ENCODE data around the gene COLQ.
A peak's percentile ranks its signal among the peaks of the same experiment; 100 is the strongest.

The COLQ gene

DNA sequence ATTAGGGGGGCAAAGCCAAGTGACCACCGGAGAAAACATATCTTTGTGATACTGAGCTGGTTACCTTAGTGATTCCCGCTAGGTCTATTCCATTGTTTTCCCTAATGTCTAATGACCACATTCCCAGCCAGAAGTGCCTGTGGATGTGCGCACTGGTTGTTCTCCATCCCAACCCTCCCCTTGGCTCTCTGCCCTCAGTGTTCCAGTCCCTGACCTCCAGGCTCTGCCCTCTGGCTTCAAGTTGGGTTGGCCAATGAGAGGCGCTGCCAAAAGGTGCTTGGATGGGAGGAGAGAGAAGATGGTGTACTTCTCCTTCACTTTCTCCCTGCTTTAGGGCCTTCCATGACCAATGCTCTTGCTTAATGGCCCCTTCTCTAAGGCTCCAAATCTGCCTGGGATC, 2.4 kb downstream of the COLQ start:
- no peak for DNase-seq

DNA sequence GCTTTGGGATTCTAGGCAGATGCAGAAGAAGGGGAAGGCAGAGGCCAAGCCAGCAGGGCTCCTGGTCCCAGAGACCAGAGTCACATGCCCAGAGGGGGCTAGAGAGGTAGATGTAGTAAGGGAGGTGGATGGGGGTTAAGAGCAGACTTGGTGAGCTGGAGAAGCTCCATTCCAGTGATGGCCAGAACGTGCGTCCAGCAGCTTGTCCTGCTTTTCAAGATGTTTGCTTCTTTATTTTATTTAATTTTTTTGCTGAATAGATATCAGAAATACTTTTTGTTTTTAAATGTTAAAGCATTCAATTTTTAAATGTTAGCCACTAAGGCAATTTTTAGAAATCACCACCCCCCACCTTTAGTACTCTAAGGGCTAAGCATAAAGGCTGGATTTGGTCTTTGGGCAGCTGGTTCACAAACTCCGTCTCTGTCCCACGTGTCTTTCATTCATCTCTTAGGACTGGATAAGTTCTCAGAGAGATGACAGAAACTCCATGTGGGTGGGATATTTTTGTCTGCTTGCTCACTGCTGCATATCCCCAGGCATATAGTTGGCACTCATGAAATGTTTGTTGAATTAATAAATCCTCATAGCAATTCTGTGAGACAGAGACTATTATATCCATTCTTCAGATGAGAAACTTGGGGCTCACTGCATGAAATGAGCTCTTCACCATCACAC, 6.7 kb downstream of the COLQ start:
- DNase-seq = no peak

DNA sequence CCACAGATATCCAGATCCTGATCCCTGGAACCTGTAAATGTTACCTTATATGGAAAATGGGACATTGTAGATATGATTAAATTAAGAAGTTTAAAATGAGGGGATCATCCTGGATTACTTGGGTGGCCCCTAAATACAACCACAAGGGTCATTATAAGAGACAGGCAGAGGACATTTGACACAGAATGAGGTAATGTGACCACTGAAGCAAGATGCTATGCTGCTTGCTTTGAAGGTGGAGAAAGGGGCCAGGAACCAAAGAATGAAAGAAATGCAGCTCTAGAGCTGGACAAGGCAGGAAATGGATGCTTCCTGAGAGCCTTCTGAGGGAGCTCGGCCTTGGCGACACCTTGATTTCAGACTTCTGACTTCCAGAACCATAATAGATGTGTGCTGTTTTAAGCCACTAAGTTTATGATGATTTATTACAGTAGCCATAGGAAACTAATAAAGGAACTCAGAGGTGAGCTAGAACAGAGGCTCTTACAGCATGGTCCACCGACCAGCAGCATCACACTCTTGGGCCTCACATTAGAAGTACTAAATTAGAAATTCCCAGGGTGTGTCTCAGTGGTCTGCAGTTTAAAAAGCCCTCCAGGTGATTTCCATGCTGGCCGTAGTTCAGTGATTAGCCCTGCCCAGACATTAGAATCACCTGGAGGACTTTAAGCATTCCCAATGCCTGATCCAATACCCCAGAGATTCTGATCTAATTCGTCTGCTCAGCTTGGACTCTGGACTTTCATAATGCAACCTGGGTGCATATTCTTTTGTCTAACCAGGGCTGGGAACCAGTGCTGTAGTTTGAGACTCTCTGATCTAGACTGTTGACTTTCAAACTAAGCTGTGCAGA, 7.5 kb downstream of the COLQ start:
- no peak for DNase-seq

DNA sequence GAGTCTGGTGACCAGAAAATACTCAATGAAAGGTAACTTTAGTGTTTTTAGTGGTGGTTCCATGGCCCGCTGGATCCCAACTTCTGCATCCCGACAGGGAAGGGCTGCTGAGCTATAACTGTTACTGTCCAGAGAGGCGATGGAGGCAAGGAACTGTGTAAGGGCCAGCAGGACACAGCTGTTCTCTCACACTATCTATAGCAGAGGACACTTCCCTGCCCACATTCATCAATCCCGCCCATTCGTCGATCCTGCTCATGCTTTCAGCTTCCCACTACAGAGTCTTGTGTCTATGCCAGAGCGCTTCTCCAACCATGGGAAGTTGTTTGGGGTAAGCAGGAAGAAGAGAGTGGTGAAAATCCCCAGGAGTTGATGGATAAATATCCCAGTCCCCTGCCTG, 8.4 kb downstream of the COLQ start:
- DNase-seq = no peak

DNA sequence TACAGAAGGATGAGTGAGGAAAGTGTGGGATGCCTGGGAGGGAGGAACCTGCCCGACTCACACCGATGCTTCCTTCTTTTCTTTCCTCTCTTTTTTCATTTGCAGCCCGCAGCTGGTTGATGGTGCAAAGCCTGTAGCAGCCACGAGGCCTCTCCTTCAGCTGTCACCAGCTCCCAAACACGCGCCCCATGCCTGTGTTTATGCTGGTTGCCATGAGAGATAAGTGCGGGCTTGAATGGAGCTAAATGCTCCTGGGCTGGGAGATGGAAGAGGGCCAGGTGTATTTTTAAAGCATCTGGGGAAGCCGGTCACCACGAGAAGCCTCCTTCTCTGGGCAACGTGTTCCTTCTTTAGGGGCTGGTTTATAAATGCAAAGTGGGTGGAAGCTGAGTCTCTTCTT, 9.3 kb downstream of the COLQ start:
- peak; percentile 18 for DNase-seq

DNA sequence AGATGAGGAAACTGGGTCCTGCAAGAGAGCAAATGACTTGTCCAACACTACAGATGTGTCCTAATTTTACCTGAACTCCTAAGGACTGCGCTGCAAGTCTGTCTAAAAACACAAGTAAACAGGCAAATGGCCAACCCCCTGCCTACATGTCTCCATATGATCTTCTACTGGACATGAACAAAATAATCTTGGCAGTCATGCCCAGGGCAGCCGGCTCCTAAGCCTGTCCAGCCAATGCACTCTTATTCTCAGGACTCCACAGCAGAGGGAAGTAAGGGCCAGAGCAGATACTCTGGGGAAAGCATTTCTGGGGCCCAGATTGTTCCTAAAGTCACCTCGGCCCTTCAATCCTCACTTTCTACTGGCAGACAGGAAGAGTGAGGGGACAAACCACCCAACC, 10.3 kb downstream of the COLQ start:
- no peak for DNase-seq

DNA sequence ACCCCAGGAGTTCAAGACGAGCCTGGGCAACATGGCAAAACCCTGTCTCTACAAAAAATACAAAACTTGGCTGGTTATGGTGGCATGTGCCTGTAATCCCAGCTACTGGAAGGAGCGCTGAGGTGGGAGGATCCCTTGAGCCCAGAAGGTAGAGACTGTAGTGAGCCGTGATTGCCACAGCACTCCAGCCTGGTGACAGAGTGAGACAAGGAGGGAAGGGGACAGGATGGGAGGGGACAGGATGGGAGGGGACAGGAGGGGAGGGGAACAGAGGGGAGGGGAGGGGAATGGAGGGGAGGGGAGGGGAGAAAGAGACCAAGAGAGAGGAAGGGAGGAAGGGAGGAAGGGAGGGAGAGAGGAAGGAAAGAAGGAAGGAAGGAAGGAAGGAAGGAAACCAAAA, 11.0 kb downstream of the COLQ start:
- DNase-seq = no peak

DNA sequence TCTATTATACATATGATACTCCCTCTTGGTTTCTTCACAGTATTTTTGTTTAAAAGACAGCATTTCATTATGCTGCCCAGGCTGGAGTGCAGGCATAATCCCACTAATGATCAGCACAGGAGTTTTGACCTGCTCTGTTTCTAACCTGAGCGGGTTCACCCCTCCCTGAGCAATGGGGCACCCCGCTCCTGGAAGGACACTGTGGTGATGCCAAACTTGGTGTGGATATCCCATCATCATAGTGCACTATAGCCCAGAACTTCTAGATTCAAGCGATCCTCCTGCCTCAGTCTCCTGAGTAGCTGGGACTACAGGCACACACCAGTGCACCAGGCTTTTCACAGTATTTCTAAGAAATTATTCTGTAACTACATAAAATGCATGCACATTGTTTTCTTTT, 14.9 kb downstream of the COLQ start:
- no peak for DNase-seq

DNA sequence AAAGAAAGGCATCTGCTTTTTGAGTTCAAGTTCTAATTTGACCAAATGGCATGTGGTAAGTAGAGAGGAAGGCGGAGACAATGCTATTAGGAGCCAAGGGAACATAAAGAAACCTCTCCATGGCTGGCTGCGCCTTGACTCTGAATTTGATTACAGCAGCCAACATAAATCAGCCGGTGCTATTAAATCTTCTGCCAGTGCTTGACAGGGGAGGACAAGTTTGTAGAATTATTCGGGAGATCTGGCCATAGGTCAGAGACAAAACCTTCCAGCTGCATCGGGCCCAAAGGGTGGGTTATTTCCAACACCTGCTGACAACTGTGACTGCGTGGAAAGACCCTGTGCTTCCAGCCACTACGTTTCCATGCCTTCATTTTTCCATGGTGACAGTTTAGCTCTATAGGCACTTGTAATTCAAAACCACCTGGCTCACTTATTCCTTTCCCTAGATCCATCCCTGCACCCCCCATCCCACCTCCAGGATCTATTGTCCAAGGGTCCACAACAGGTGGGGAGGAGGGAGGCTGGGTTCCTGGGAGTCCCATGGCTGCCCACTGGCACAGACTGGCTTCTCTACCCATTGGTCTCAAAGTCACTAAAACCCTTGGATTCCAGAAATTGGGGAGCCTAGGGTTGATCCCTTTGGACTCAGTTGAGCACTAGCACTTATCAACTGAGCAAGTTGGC, 15.9 kb downstream of the COLQ start:
- no peak for DNase-seq

DNA sequence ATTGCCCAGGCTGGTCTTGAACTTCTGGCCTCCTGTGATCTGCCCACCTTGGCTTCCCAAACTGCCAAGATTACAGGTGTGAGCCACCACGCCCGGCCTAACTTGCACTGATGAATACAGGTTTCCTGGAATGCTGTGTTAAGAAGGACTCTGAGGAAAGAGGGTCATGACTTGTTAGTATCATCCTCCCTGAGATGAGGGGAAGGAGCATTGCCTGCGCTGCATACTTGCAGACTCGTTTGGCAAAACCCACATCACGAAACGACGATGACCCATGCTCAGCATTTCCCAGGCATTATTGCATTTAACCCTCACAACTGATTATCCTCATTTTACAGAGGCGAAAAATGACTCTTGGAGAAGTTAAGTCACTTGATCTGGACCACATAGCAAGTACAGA, 18.9 kb downstream of the COLQ start:
- DNase-seq = no peak

DNA sequence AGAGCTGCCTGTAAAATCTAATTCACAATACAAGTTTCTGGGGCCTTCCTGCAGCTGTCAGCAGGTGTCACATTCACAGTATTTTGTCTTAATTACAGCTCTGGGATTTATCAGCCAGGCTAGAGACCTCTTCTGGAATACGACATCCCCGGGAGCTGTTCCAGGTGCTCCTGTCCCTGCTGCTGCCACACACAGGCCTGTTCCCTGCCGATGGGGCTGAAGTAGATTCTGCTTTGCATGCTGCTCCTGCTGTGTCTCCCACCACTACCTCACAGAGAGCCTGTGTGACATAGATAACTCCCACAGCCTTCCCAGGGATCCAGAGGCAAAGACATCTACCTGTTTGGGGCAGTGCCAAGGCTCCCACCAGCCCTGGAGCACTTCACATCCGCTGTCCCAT, 20.4 kb downstream of the COLQ start:
- no peak for DNase-seq

DNA sequence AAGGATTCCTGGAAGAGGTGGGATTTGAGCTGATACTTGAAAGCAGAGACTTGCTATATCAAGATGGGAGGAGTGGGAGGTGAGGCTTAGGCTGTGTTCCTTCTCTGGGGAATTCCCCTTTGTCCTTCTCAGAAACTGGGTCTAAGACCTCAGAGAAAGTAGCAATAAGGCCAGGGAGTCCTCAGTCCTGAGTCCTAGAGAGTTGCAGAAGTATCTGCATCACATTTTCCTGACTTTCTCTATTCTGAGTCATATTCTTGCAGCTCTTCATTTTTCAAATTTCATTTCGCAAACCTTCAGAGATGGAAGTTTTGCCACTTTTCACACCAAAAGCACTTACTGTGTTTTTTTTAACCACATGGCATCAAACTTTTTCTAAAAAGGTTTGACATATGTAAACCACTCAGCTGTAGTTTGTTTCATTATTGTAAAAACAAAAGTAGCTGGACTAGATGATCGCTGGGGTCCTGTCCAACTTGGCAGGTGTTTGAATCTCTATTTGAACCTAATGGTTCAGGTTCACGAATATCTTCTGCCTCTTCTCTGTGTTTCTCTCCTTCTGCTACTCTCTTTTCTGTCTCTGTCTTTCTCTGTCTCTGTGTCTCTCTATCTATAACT, 21.3 kb downstream of the COLQ start:
- DNase-seq = no peak

DNA sequence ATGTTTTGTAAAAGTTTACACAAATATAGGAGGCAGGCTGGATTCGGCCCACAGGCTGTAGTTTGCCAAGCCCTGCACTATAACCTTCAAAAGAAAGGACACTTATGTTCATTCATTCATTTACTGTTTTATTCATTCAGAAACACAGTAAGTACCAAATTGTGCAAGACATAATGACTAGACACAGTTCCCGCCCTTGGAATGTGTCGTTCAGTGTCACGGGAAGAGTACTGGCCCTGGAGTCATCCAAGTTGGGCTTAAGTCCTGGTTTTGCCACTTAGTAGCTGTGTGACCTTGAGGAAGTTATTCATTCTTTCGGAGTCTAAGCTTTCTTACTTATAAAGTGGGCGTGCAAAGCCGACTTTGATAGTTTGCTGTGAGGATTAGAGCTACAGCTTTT, 22.0 kb downstream of the COLQ start:
- no peak for DNase-seq

DNA sequence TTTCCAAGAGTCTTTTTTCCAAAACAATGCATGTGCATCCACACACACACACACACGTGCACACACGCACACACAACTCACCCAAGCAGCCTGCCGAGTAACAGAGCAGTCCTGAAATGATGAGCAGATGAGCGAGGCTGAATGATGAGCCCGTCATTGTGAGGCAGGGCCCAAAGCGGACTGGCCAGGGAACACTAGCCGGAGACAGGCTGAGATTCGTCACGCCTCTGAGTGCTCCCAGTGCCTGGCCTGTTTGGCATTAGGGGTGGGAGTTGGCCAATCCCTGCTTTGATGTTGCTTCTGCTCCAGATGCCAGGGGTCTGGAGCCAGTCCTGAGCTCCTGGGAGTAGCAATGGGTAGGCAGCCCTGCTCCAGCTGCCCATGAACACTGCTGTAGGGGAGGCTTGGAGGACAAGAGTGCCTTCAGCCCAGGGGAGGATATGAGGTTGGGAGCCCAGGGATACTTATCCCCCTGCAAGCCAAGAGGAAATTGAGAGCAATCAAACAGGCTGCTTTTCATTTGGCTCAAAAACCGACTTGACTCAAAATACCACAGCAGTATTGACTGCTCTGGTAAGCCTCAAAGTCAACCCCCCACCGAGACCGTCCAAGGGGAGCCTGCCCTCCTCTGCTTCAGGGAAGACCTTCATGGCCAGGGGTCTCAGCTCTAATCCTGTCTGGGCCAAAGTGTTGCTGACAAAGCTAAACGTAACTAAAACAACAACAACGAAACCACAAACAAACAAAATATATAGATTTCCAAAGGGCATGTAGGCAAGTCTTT, 22.9 kb downstream of the COLQ start:
- DNase-seq = no peak

DNA sequence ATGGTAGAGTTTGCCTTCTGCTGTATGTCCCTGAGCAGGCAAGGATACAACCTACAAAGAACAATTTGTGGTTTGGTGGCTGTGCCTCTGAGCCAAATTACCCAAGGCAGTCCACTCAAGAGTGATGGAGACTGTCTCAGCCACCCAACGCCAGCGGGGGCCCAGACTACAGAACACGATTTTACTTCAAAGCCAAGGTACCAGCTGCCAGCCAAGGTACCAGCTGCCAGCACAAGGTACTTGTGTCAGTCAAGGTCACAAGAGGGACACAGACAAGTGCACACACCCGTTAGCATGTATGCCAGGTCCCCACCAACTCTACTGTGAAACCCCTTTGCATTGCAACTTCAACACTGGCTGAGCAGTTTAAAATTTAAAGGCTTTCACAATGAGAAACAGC, 23.5 kb downstream of the COLQ start:
- no peak for DNase-seq

DNA sequence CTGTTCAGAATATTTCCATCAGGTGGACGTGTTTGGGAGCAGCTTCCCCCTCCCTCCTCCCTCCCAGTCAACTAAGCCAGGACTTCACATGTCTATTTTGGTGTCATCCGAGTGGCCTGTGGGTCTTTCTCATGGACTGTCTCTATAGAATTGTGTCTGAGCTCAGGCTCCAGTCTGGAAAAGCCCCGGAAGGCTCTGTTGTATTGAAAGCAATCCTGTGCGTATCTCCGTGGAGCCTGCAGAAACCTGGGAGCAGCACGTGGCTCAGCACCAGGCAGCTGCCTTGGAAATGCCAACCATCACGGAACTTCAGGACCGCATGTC, 25.2 kb downstream of the COLQ start:
- DNase-seq = no peak

DNA sequence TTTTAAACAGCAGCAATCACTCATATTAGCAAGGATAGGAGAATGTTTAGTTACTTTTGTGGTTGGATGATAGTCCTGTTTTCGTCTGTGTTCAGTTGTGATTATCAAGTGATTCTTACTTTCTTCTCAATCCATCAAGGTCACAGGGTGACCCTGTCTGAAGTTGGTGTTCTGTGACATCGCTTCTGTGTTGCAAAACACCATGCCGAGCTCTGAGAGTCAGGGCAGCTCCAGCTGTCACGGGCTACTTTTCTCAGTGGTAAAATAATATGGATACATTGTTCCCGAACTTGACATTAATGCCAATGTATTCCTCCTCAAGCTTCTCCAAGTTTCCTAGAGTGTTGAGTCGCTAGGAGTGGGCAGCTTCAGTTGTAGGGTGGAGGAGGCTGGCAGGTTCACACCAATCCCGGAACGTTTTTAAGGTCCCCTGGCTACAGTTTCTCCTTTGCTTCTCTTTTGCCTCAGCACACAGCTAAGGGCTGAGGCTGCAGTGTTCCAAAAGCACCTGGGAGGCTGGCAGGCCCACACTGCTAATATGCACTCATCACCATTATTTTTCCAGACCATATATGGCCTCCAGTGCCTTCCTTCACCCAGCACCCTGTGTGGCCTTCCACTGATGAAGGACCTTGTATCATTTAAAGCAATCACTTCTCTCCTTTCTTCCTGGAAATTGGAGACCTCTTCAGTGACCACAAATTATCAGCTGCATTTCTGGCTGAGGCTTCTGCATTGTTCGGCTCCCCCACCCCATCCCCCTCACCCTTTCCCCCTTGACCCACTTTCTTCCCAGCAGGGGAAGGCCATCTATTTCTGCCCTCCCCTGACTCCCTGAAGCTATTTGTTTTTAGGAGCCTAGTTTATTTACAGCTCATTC, 25.8 kb downstream of the COLQ start:
- DNase-seq = no peak

DNA sequence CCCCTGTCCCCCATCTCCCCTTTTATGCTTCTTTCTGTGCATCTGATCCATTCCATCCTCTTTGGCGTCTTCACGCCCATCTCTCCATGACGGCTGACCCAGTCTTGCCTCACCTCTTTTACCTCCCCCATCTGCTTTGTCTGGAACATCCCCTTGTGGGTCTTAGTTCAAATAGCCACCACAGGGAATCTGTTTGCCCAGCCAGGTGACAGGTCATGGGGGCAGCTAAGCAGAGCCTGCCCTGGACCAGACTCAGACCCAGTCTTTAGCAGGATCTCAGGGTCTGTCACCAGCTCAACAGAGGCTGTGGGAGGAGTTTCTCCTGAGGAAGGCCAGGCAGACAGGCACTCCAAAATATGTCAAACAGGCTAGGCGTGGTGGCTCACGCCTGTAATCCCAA, 28.1 kb downstream of the COLQ start:
- DNase-seq = no peak

DNA sequence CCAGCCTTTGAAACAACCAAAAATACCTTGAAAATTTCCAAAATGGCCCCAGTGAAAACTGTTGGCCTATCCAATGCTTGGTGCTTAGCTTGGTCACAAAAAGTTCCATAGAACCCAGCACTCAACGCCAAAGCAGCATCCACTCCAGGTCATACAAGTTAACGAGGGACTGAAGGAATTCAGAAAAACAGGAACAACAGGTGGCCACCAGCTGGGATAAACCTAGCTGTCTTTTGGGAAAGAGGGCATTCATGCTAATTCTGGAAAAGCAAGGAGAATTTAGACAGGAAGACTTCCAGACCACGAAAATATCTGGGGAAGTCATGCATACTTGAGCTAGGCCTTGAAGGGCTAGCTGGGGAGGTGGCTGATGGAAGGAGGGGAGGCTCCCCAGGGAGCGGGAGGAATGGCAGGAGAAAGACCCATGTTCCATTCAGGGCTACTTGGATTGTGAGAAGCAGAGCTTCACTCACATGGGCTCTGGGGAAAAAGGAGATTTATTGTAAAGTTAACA, 28.6 kb downstream of the COLQ start:
- DNase-seq = no peak

DNA sequence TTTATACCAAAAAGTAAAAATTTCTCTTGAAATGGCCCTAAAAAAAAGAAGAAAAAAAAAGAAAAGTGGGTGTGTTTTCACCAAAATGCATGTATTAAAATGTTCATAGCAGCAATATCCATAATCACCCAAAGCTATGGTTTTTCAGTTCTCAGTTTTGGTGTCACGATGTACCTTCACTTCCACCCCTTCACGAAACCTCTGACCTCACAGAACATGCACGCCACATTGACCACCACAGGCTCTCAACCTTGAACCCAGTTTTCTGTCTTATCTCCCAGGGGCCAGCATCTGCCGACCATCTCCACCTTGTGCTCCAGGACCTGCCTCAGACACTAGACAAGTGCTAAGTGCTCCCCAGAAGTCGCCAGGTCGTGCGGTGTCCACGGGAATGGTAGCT, 30.4 kb downstream of the COLQ start:
- DNase-seq = no peak

DNA sequence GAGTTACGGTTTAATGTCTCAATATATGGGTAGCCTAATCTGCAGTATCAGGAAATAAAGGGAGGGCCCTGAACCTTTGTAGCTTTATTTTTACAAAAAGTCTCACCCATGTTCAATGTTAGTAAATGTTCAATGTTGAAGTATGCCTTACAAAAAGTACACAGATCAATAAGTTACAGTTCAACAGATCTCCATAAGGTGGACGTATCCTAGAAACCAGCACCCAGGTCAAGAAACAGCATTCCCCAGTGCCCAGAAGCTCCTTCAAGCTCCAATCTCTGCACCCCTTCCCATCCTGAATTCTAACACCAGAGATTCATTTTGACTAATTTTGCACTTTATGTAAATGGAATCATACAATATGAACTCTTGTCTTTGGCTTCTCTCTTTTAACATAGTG, 31.3 kb downstream of the COLQ start:
- DNase-seq = no peak

DNA sequence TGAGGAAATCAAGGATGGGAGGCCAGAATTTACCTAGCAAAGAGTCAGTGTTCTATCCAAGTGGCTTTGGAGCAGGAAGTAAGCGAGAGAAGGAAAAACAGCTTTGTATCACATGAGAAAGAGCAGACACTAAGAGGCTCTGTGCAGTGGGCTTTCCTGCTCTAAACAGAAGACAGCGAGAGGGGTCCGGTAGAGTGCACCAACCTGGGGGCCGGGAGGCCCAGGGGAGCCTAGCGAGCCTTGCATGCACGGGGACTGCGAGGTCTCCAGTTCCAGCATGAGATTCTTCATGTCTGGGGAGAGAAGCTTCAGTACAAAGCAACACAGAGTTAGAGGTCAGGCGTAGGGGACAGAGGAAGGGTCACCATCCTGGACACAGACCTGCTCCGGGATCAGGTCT, 33.5 kb downstream of the COLQ start:
- no peak for DNase-seq
